Raji (cell line): ENCODE measurements around the gene HIVEP3.

ENCODE experiments used
- POLR2A ChIP-seq: IDR thresholded peaks from 2 replicates; pipeline ENCODE4 v1.6.1; 2011; ENCODE audit warnings: low read depth, low read length, control low read depth; ENCODE audit not compliant: insufficient read depth

The HIVEP3 gene

DNA sequence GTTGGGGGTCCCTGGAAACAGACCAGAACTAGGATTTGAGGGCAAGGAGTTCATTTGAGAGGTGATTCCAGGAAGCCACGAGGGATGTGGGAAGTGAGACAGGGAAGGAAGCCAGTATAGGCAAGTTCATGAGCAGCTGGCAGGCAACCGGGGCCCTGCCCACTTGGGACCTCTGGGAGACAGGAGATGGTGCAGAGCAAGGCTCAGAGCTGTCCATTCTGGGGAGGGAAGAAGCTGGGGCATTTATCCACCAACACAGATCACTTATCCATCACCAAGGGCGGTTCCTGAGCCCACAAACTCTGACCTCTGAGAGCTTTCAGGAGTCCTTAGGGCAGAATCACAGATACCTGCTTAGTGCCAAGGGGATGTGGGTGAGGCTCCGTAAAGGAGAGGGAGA is 451.0 kb downstream of the HIVEP3 start:
- no peak for TF ChIP-seq POLR2A

DNA sequence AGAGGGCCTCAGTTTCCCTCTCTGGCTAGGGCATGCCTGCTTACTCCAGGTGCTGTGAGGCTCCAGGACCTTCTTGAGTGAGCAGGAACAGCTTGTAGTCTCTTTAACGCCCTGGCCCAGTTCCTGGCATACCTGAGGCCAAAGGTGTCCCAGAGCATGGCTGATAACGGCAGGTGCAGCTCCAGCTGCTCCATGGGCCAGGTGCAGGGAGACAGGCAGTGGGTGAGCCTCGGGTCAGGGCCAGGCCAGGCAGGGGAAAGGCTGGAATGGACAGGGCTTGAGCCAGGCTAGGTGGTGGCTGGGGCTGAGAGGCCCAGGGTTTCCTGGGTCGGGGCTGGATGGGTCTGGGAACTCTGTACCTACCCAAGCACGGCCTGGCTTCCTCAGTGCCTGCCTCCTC is 452.6 kb downstream of the HIVEP3 start:
- no peak for TF ChIP-seq POLR2A

DNA sequence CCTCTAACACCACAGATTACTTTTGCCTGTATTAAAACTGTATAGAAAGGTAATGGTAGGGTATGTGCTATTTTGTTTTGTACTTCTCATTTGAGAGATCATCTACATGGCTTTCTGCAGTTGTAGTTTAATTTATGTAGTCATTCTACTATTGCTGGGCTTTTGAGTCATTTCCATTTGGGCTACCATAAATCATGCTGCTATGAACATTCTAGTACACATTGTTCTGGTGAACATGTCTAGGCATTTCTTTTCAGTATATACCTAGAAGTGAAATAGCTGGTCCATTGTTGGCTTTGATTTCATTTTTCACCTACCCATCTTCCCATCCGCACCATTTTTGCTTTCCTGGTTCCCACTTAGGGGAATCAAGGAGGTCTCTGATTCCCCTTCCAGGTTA is 453.0 kb downstream of the HIVEP3 start:
- no peak for TF ChIP-seq POLR2A

DNA sequence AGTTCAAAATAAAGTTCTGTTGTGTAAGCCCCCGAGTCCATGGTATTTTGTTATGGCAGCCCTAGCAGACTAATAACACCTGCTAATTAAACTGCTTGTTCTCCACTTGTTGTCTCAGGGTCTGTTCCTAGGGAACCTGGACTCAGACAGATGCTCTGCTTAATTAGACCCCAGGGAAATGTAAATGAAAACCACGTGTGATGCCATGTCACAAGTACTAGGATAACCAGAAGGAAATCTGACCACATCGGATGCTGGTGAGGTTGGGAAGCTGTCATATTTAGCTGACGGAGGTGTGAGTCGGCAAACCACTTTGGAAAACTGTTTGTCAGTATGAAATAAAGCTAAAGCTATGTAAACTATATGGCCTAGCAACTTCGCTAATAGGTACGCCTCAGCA is 453.8 kb downstream of the HIVEP3 start:
- no peak for TF ChIP-seq POLR2A

DNA sequence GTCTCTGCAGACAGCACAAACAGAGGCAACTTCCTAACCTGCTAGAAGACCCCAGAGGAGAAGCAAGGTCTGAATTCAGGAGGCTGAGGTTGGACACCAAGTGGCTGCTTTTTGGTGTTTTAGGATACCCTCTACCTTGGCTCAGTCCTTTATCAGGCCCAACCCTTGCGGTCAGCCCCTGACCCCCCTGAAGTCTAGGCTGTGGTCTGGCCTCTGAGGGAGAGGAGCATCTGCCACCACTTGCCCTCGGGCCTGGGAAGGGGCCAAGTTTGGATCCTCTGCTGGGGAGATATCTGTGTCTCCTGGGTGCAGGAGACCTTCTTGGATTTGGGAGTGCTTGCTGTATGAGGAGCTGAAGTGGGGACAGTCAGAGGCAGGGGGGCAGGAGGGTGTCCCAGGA is 455.2 kb downstream of the HIVEP3 start:
- no peak for TF ChIP-seq POLR2A

DNA sequence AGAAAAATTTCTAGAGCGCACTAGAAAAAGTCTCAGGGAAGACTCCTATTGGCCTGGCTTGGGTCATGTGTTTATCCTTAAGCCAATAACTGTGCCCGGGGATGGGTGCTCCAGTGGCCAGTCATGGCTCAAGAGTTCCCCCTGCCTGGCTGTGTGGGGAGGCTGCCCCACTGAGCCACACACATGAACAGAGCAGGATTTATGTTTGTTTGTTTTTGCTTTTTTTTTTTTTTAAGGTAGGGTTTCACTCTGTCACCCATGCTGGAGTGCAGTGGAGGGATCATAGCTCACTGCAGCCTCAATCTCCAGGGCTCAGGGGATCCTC is 456.1 kb downstream of the HIVEP3 start:
- no peak for TF ChIP-seq POLR2A

DNA sequence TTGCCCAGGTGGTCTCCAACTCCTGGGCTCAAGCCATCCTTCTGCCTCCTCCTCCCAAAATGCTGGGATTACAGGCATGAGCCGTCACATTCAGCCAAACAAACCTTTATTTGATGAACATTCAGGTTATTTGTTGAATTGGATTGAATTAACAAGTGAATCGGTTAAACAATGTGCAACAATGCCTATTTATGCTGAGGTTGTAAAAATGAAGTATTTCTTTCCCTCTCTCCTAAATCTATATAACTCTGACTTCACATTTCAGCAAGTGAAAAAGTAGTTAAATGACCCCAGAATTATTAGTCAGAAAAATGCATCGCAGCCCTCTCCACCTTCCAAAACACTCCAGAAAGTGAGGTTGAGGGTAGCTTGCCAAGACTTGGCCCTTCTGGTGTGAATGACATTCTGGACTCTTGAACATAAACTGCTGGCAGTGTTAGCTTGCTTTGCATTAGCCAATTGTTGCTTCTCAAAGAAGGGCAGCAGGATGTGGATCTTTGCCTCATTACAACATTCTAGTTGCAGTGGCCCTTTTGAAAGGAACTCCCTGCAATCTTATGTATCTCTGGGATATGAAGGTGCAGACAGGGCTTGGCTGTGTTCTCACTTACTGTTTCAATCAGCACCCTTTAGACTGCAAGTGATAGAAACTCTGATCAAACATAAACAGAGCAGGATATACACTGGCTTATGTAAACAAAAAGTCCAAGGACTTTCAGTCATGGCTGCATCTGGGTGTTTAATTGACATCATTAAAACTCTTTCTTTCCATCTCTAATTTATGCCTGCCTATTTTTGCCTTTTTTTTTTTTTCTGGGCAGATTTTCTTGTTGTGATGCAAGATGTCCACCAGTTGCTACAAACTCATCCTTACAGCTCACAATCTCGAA is 456.7 kb downstream of the HIVEP3 start:
- no peak for TF ChIP-seq POLR2A

DNA sequence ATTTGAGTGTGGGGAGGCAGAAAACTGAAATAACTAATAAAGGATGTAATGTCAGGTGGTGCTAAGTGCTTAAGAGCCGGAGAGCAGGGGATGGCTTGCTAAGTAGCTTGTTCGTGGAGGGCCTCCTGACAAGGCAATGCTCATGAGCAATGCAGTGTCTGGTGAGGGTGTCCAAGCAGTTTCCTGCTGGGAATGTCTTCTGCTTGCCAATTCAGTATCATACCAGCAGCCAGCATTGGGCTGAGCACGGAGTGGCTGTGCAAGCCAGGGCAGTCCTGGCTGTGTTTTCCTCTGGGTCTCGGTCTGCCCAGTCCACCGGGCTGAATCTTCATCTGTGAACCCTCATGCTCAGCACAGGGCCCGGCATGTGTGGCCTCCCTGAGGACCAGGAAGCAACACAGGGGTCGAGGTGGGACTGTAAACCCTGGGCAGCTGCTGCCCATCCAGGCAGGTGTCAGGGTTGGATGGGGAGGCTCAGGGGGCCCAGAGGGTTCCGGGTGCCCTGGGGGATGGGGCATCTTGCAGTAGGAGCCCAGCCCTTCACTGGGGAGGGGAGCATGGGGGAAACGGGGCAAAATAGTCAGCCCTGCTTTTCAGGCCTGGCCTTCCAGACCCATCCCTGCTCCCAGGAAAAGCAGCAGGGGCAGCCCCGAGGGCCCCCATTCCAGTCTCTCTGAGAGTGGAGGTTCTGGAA is 461.7 kb downstream of the HIVEP3 start:
- TF ChIP-seq POLR2A: no peak
